ENCODE measurements around the gene PRKD2. TPM values are rescaled to one million over a fixed set of nuclear protein-coding genes. Genes with fewer than 3 reads are reported as not detected.

PRKD2 gene
- total and polyA plus RNA-seq, 2 of the 8 experiments (the other 6 are each of a cell fraction or from before 2014, with no cell fraction given), result 24.4 to 63.8 TPM

DNA sequence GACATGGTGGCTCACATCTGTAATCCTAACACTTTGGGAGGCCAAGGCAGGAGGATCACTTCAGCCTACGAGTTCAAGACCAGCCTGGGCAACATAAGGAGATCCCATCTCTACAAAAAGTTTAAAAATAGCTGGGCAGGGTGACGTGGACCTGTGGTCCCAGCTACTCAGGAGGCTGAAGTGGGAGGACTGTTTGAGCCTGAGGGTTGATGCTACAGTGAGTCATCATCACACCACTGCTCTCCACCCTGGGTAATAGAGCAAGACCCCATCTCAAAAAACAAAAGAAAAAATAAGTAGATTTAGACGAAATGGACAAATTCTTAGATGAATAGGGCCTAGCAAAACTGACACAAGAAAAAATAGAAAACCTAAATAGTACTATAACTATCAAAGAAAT, 70.5 kb downstream of the PRKD2 start:
- H2BK15ac ChIP-seq (ENCODE audit: low read length), result no peak overlapping the region
- no peak overlapping the region for H3K4ac ChIP-seq (replicated peaks; ENCODE audit: insufficient read length, low read depth, low read length)
- H2BK20ac ChIP-seq (ENCODE audit: low read length), result no peak overlapping the region
- peaks cover 0 to 8% of the 10 kb centered on the region in 2 experiments; a peak in 1 of 4 replicates for H3K9me3 ChIP-seq (ENCODE audit: insufficient read depth in 2 of 2, low read depth in 1 of 2, low read length in 1 of 2)
- no peak overlapping the region for H3K56ac ChIP-seq (replicated peaks; ENCODE audit: insufficient read length, low read depth, low read length)
- no peak for DNase-seq (ENCODE audit: low read depth in 1 of 2, low spot score in 2 of 2)
- H3K36me3 ChIP-seq (ENCODE audit: control insufficient read depth in 2 of 4, insufficient read depth in 4 of 4, low read length in 3 of 4), result peaks cover 0 to 8% (median 0%) of the 10 kb centered on the region in 4 experiments; a peak in 1 of 8 replicates
- H4K5ac ChIP-seq (ENCODE audit: insufficient read length, low read depth, low read length), result no peak overlapping the region
- peaks cover 7% of the 10 kb centered on the region; the same call in 1 of the 2 replicates for H3K23me2 ChIP-seq (ENCODE audit: low read depth, low read length)
- H2BK12ac ChIP-seq (ENCODE audit: low read depth, low read length), result no peak overlapping the region
- no peak overlapping the region for H3K9ac ChIP-seq (replicated peaks in 1 of 4; ENCODE audit: extremely low read depth in 1 of 4, low read depth in 3 of 4, low read length in 3 of 4)
- no peak overlapping the region for H3K14ac ChIP-seq (ENCODE audit: insufficient read length)
- no peak overlapping the region for H4K91ac ChIP-seq (replicated peaks; ENCODE audit: insufficient read length, low read length)
- no peak overlapping the region; the same call in 1 of the 2 replicates for H4K8ac ChIP-seq (ENCODE audit: extremely low read depth, insufficient read depth, low read length)
- H4K20me1 ChIP-seq (replicated peaks in 1 of 2; ENCODE audit: control insufficient read depth in 1 of 2, insufficient read depth in 2 of 2, low read length in 2 of 2), result no peaks in the 10 kb centered on the region
- peaks cover 30 to 45% (median 39%) of the 10 kb centered on the region in 4 experiments for H3K27me3 ChIP-seq (replicated peaks in 1 of 4; ENCODE audit: control insufficient read depth in 3 of 4, extremely low read depth in 1 of 4, insufficient read depth in 3 of 4, low read length in 3 of 4)
- TF ChIP-seq NANOG (IDR thresholded peaks at IDR 0.05; ENCODE audit: insufficient read depth, low read depth, low read length, poor library complexity, severe bottlenecking), result no peak
- TF ChIP-seq EGR1 (IDR thresholded peaks at IDR 0.05; ENCODE audit: borderline replicate concordance, low read depth, low read length), result no peak
- no peak for TF ChIP-seq CREB1 (IDR thresholded peaks at IDR 0.05)
- TF ChIP-seq, protein P1, sequence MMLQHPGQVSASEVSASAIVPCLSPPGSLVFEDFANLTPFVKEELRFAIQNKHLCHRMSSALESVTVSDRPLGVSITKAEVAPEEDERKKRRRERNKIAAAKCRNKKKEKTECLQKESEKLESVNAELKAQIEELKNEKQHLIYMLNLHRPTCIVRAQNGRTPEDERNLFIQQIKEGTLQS (IDR thresholded peaks at IDR 0.05; ENCODE audit: insufficient read depth, low read depth, low read length), result no peak
- TF ChIP-seq BACH1 (IDR thresholded peaks at IDR 0.05; ENCODE audit: low read length), result no peak
- no peak for TF ChIP-seq ZNF274 (IDR thresholded peaks at IDR 0.05; ENCODE audit: borderline replicate concordance, extremely low read depth, low read length)
- TF ChIP-seq BCL11A (IDR thresholded peaks at IDR 0.05; ENCODE audit: low read depth in 2 of 2, low read length in 2 of 2), result no peak
- TF ChIP-seq RXRA (IDR thresholded peaks at IDR 0.05; ENCODE audit: insufficient read depth, low read depth, low read length), result no peak
- TF ChIP-seq TBP (IDR thresholded peaks at IDR 0.05; ENCODE audit: low read depth, low read length), result no peak
- no peak for TF ChIP-seq TAF1 (IDR thresholded peaks at IDR 0.05; ENCODE audit: low read depth, low read length)
- TF ChIP-seq NRF1 (IDR thresholded peaks at IDR 0.05; ENCODE audit: low read depth, low read length), result no peak
- no peak for TF ChIP-seq FOSL1 (IDR thresholded peaks at IDR 0.05; ENCODE audit: insufficient read depth, low read depth, low read length)
- no peak for TF ChIP-seq YY1 (IDR thresholded peaks at IDR 0.05; ENCODE audit: low read depth, low read length)
- no peak for TF ChIP-seq CHD2 (IDR thresholded peaks at IDR 0.05; ENCODE audit: low read length)
- no peak for TF ChIP-seq SP1 (IDR thresholded peaks at IDR 0.05; ENCODE audit: low read depth, low read length)
- TF ChIP-seq TEAD4 (IDR thresholded peaks at IDR 0.05; ENCODE audit: low read depth, low read length), result no peak
- H3K79me2 ChIP-seq (ENCODE audit: control insufficient read depth in 1 of 2, insufficient read depth in 2 of 2, low read length in 2 of 2), result no peaks in the 10 kb centered on the region
- H3K4me3 ChIP-seq (ENCODE audit: extremely low read depth in 1 of 4, insufficient read depth in 2 of 4, low read depth in 3 of 4, low read length in 4 of 4), result no peak overlapping the region
- H3K18ac ChIP-seq (ENCODE audit: extremely low read depth, low read length), result no peak overlapping the region
- CTCF ChIA-PET (ENCODE audit: partially characterized antibody), result interaction anchor here (0.5 to 2.7 kb wide), 2 partner anchors 16 to 103 kb away, joined by 3 to 17 read pairs; partner anchors contain the start of gene DACT3
- no peak for FAIRE-seq
- H3K27ac ChIP-seq (ENCODE audit: low read depth, low read length), result no peak overlapping the region
- H2BK120ac ChIP-seq (replicated peaks; ENCODE audit: low read depth, low read length), result no peak overlapping the region
- no peak overlapping the region for H2AFZ ChIP-seq (ENCODE audit: low read length)
- H3K79me1 ChIP-seq (ENCODE audit: low read depth, low read length), result no peaks in the 10 kb centered on the region
- H2BK5ac ChIP-seq (ENCODE audit: low read depth, low read length), result no peak overlapping the region
- no peak overlapping the region for H2AK5ac ChIP-seq (ENCODE audit: low read depth, low read length)
- no peaks in the 10 kb centered on the region; a peak in 1 of 7 replicates for H3K4me1 ChIP-seq (replicated peaks in 1 of 4; ENCODE audit: control insufficient read depth in 3 of 4, insufficient read depth in 4 of 4, low read length in 3 of 4)
- H3K4me2 ChIP-seq (ENCODE audit: insufficient read depth in 1 of 2, low read depth in 2 of 2, low read length in 2 of 2), result no peak overlapping the region
- no peak overlapping the region for H3K23ac ChIP-seq (ENCODE audit: insufficient read length)
- WGBS, 2 experiments (ENCODE audit: extremely low coverage in 1 of 2, insufficient coverage in 1 of 2, insufficient read length in 1 of 2, insufficient replicate concordance in 2 of 2, low coverage in 1 of 2, low lambda C conversion rate in 2 of 2, missing lambda C conversion rate in 1 of 2), result 87% methylated on average over 3 of the region's 3 CpGs; no CpG with 5 or more reads in 1 of the 2 experiments
- POLR2A ChIA-PET (ENCODE audit: partially characterized antibody), result no interaction called here

Data from H1 (cell line).